H7 (cell line): Measurements from ENCODE around the gene ARL6IP4. TPM values are rescaled to one million over a fixed set of nuclear protein-coding genes. Genes with fewer than 3 reads are reported as not detected.

ENCODE experiments used
- DNase-seq: peaks from one replicate; pipeline ENCODE4 v3.0.0; 2012
- H3K27me3 ChIP-seq: 2 replicates; pipeline ENCODE4 v1.6.0; 2011; ENCODE audit warnings: mild to moderate bottlenecking, low read length; ENCODE audit not compliant: control insufficient read depth, insufficient read depth
- H3K36me3 ChIP-seq: replicated peaks from 2 replicates; pipeline ENCODE4 v1.5.1; 2011; ENCODE audit warnings: low read length; ENCODE audit not compliant: control insufficient read depth, insufficient read depth
- H3K4me3 ChIP-seq: 2 replicates; pipeline ENCODE4 v1.5.1; 2011; ENCODE audit warnings: low read depth, mild to moderate bottlenecking, control low read depth, low read length, moderate library complexity; ENCODE audit not compliant: insufficient read depth
- total RNA-seq: library from RNA; depleted of rRNA; stranded (reverse); fragments of >200 nt; shearing (Covaris generic); gene quantifications from 2 replicates; pipeline ENCODE4 v1.2.3, GENCODE V29; 2014

The ARL6IP4 gene
- total RNA-seq, 1 experiment from 2014 or later, result 220 TPM

- H3K36me3 ChIP-seq, result no peaks in the 10 kb centered on the region
- peak within 1 kb of the TSS; percentile 76 for H3K4me3 ChIP-seq
- H3K27me3 ChIP-seq, result peaks cover 3% of the 10 kb centered on the region
- peak; percentile 100 for DNase-seq
Observed at GRCh38 chr12:122965851-122966742, 14.4 kb upstream of the ARL6IP4 start, which contains the start of gene ABCB9. TSS of gene ABCB9 (minus strand) at chr12:122966463. CDS start at chr12:122960235, 6,228 bp downstream.

DNA sequence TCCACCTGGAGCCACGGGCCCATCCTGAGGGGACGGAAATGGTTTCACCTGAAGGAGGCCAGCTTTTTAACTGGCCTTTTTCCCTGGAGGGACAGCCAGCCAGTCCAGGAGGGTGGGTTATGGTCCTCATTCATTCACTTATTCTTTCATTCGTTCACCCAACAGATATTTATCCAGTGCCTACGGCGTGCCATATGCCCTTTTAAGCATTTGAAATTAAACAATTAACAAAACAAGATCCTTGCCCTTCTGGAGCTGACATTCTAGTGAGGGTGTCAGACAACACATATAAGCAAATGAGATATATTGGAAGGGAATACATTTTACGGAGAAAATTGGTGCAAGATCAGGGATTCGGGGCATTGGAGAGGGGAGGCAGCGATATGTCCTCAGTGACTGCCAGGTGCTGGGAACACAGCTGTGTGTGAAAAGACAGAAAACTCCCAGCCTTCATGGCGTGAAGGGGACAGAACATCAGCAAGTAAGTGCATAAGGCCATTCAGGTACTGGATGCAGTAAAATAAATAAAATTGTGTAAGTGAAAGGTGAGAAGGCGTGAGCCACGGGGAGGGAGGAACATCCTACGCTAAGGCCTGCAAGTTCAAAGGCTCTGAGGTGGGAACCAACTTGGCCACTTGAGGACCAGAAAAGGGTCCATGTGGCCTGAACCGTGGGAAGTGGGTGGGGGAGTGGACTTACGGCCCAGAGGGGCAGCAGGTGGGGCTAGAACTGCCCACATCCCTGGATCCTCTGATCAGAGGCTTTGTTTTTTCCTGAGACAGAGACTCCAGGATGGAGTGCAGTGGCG is 13.5 kb upstream of the ARL6IP4 start:
- DNase-seq, result no peak
- Histone ChIP-seq H3K27me3 (peaks cover 3% of the 10 kb centered on the region), H3K4me3 (no peak overlapping the region), H3K36me3 (no peaks in the 10 kb centered on the region)

DNA sequence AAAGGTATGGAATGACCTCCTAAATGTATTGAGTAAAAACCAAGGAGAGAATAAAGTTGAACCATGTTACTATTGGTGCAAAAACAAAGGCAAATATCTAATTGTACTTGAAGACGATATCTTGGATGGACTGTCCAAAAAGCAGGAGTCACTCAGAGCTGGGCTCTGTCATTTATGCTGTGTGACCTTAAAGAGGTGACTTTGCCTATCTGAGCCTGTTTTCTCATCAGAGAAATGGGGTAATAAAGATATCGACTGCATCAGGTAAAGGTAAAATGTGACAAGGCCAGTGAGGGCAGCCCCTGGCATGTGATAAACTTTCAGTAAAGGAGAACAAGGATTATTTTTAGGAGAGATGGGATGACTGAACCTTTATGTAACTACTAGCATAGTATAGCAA is 12.4 kb upstream of the ARL6IP4 start:
- Histone ChIP-seq H3K36me3 (no peaks in the 10 kb centered on the region), H3K27me3 (peaks cover 3% of the 10 kb centered on the region), H3K4me3 (no peak overlapping the region)
- DNase-seq, result no peak

DNA sequence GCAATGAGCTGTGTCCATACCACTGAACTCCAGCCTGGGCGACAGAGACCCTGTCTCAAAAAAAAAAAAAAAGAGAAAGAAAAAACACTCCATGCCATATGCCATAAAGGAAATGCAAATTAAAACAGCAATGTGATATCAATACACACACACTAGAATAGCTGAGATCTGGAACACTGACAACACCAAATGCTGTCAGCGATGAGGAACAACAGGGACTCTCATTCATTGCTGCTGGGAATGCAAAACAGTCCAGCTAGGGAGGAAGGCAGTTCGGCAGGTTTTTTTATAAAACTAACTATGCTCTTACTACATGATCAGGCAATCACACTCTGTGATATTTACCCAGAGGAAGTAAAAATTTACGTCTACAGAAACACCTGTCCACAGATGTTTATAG is 10.8 kb upstream of the ARL6IP4 start:
- DNase-seq, result no peak
- H3K36me3 ChIP-seq, result no peaks in the 10 kb centered on the region
- no peak overlapping the region for H3K4me3 ChIP-seq
- H3K27me3 ChIP-seq, result peaks cover 3% of the 10 kb centered on the region

GRCh38 chr12:122974274-122974891 is 6.1 kb upstream of the ARL6IP4 start:
- Histone ChIP-seq H3K27me3 (no peaks in the 10 kb centered on the region), H3K4me3 (peak overlapping the region; percentile 95), H3K36me3 (no peaks in the 10 kb centered on the region)
- DNase-seq, result peak; percentile 97

- H3K36me3 ChIP-seq, result no peaks in the 10 kb centered on the region
- no peaks in the 10 kb centered on the region for H3K27me3 ChIP-seq
- DNase-seq, result peak; percentile 97
- peak within 1 kb of the TSS; percentile 95 for H3K4me3 ChIP-seq
Observed at GRCh38 chr12:122974892-122975789, 5.3 kb upstream of the ARL6IP4 start, which contains the start of gene OGFOD2. TSS of gene OGFOD2 (plus strand) at chr12:122975244. CDS start at chr12:122975252, 8 bp downstream.

GRCh38 chr12:122975790-122976647 is 4.5 kb upstream of the ARL6IP4 start:
- no peak for DNase-seq

GRCh38 chr12:122976648-122976975 is 3.9 kb upstream of the ARL6IP4 start:
- DNase-seq, result no peak
- Histone ChIP-seq H3K36me3 (no peaks in the 10 kb centered on the region), H3K4me3 (no peak overlapping the region), H3K27me3 (no peaks in the 10 kb centered on the region)

More at GRCh38 chr12:122975790-122976647, 4.5 kb upstream of the ARL6IP4 start:
- Histone ChIP-seq H3K4me3 (peak overlapping the region; percentile 95), H3K36me3 (no peaks in the 10 kb centered on the region), H3K27me3 (no peaks in the 10 kb centered on the region)

DNA sequence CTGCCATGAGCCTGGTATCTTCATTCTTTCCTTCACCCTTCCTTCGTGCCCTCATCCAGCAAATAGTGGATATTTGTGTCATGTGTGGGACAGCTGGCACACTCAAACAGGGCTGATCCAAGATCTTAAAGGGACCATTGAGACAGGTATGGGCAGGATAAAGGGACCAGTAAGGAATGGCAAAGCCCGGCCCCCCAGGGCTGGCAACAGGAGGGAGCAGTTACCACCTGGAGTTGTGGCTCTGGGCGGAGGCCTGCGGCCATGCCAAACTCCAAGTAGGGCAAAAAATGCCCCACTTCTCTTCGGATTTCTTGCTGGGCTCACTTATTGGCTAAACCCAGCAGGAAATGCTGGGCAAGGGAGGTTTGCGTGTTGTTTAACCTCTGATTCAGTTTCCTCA is 3.3 kb upstream of the ARL6IP4 start:
- H3K4me3 ChIP-seq, result no peak overlapping the region
- DNase-seq, result no peak
- H3K27me3 ChIP-seq, result no peaks in the 10 kb centered on the region
- no peaks in the 10 kb centered on the region for H3K36me3 ChIP-seq

GRCh38 chr12:122977655-122978392 is 2.7 kb upstream of the ARL6IP4 start:
- H3K4me3 ChIP-seq, result no peak overlapping the region
- DNase-seq, result no peak
- H3K27me3 ChIP-seq, result no peaks in the 10 kb centered on the region
- peaks cover 2% of the 10 kb centered on the region for H3K36me3 ChIP-seq

GRCh38 chr12:122978507-122978955 is 1.9 kb upstream of the ARL6IP4 start:
- no peaks in the 10 kb centered on the region for H3K27me3 ChIP-seq
- no peak for DNase-seq
- peaks cover 2% of the 10 kb centered on the region for H3K36me3 ChIP-seq
- no peak overlapping the region for H3K4me3 ChIP-seq

GRCh38 chr12:122979001-122979907 is 1.2 kb upstream of the ARL6IP4 start:
- no peak for DNase-seq
- H3K27me3 ChIP-seq, result no peaks in the 10 kb centered on the region
- peak overlapping the region; percentile 94 for H3K4me3 ChIP-seq
- H3K36me3 ChIP-seq, result peaks cover 2% of the 10 kb centered on the region
